GM21576 (cell line): Measurements from ENCODE around the gene TTC6.

Experiments
- ATAC-seq: cut with Tn5 transposase; IDR thresholded peaks from one replicate; pipeline ENCODE4 v1.9.1; 2021; ENCODE audit warnings: mild to moderate bottlenecking, moderate library complexity; ENCODE audit not compliant: unreplicated experiment

The TTC6 gene

GRCh38 chr14:37618498-37619028 is 23.1 kb downstream of the TTC6 start:
- ATAC-seq = no peak

GRCh38 chr14:37620856-37621255 is 25.4 kb downstream of the TTC6 start:
- no peak for ATAC-seq

- ATAC-seq = no peak
These were observed 26.9 kb downstream of the TTC6 start for GRCh38 chr14:37622231-37622923.

- ATAC-seq = no peak
These were observed 28.1 kb downstream of the TTC6 start for GRCh38 chr14:37623426-37623951.

GRCh38 chr14:37623971-37624370 is 28.5 kb downstream of the TTC6 start:
- ATAC-seq = no peak

GRCh38 chr14:37625597-37626595 is 30.5 kb downstream of the TTC6 start:
- ATAC-seq = no peak

GRCh38 chr14:37637341-37637740 is 41.9 kb downstream of the TTC6 start:
- no peak for ATAC-seq

GRCh38 chr14:37638599-37638998 is 43.2 kb downstream of the TTC6 start:
- ATAC-seq = no peak

- no peak for ATAC-seq
These were observed 45.7 kb downstream of the TTC6 start for GRCh38 chr14:37641117-37641516.

- no peak for ATAC-seq
These were observed 46.7 kb downstream of the TTC6 start for GRCh38 chr14:37642125-37642524.

GRCh38 chr14:37643701-37644100 is 48.3 kb downstream of the TTC6 start:
- ATAC-seq = no peak
